PC-9 (cell line): ENCODE data around the gene SYNPO2L.

ENCODE experiments used
- EZH2 ChIP-seq: fragments of 200-600 bp; sonication (generic); IDR thresholded peaks from 2 replicates; pipeline ENCODE4 v1.8.0; 2017; ENCODE audit warnings: antibody characterized with exemption, low read depth
- TF ChIP-seq, protein P1 (sequence below): fragments of 200-600 bp; sonication (generic); conservative IDR thresholded peaks from 2 replicates; pipeline ENCODE4 v1.6.1; 2017; ENCODE audit warnings: mixed run types, antibody characterized with exemption, mild to moderate bottlenecking, moderate library complexity

DNA sequence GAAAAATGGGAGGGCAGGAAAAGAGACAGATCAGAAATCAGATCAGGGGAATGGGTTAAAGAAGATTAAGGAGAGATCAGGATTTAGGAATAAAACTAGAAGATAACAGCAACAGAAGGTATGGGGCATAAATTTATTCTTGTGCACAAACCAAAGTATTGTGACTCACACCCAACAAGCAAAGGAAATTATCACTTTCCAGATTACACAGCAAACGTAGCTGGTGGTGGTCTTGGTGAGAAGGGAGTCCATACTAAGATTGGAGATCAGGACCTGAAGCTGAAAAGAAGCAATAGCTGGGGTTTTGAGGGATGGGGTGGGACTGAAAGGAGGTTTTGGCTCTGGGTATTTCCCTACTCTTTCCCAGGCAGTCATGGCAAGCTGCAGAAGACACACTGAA is 11.1 kb downstream of the SYNPO2L start:
- TF ChIP-seq, protein P1, sequence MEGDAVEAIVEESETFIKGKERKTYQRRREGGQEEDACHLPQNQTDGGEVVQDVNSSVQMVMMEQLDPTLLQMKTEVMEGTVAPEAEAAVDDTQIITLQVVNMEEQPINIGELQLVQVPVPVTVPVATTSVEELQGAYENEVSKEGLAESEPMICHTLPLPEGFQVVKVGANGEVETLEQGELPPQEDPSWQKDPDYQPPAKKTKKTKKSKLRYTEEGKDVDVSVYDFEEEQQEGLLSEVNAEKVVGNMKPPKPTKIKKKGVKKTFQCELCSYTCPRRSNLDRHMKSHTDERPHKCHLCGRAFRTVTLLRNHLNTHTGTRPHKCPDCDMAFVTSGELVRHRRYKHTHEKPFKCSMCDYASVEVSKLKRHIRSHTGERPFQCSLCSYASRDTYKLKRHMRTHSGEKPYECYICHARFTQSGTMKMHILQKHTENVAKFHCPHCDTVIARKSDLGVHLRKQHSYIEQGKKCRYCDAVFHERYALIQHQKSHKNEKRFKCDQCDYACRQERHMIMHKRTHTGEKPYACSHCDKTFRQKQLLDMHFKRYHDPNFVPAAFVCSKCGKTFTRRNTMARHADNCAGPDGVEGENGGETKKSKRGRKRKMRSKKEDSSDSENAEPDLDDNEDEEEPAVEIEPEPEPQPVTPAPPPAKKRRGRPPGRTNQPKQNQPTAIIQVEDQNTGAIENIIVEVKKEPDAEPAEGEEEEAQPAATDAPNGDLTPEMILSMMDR, result no peak
- TF ChIP-seq EZH2, result no peak
